Osteocyte (in vitro differentiated cells): ENCODE results near the gene TMEM43. TPM values are rescaled to one million over a fixed set of nuclear protein-coding genes. Genes with fewer than 3 reads are reported as not detected.

Experiments
- DNase-seq: peaks from one replicate; pipeline ENCODE4 v3.0.0; 2021; ENCODE audit warnings: mixed read lengths; ENCODE audit not compliant: unreplicated experiment; ENCODE audit errors: extremely low spot score
- H3K27ac Mint-ChIP-seq: one replicate; pipeline ENCODE4 v1.8.0; 2021; ENCODE audit warnings: mild to moderate bottlenecking, mixed read lengths; ENCODE audit not compliant: unreplicated experiment
- H3K27me3 Mint-ChIP-seq: one replicate; pipeline ENCODE4 v1.8.0; 2021; ENCODE audit warnings: mixed read lengths; ENCODE audit not compliant: unreplicated experiment
- H3K36me3 Mint-ChIP-seq: one replicate; pipeline ENCODE4 v1.8.0; 2021; ENCODE audit warnings: mixed read lengths; ENCODE audit not compliant: unreplicated experiment
- H3K4me1 Mint-ChIP-seq: one replicate; pipeline ENCODE4 v1.8.0; 2021; ENCODE audit warnings: mixed read lengths; ENCODE audit not compliant: unreplicated experiment
- H3K4me3 Mint-ChIP-seq: one replicate; pipeline ENCODE4 v1.8.0; 2021; ENCODE audit warnings: mild to moderate bottlenecking, moderate library complexity, mixed read lengths; ENCODE audit not compliant: unreplicated experiment
- H3K9me3 Mint-ChIP-seq: one replicate; pipeline ENCODE4 v1.8.0; 2021; ENCODE audit warnings: mixed read lengths; ENCODE audit not compliant: unreplicated experiment
- CTCF ChIP-seq: fragments of 200-600 bp; sonication (generic); IDR thresholded peaks from 2 replicates; pipeline ENCODE4 v1.5.0; 2021; ENCODE audit warnings: antibody characterized with exemption, mild to moderate bottlenecking, moderate library complexity
- total RNA-seq: library from RNA; stranded (reverse); gene quantifications from 2 replicates; pipeline ENCODE4 v1.2.1, GENCODE V29; 2021

The TMEM43 gene
- total RNA-seq, 1 donor from 2014 or later, result 73.3 TPM

- no peak for TF ChIP-seq CTCF
- Mint-ChIP-seq H3K36me3 (peaks cover 19% of the 10 kb centered on the region), H3K27ac (no peak overlapping the region), H3K4me1 (peaks cover 31% of the 10 kb centered on the region), H3K4me3 (no peak overlapping the region), H3K27me3 (no peaks in the 10 kb centered on the region), H3K9me3 (no peaks in the 10 kb centered on the region)
- no peak for DNase-seq
Observed at GRCh38 chr3:14181253-14181652, 56.4 kb downstream of the TMEM43 start.

GRCh38 chr3:14183015-14183577 lies 58.2 kb downstream of the TMEM43 start:
- no peak for TF ChIP-seq CTCF
- H3K36me3 Mint-ChIP-seq, result peaks cover 28% of the 10 kb centered on the region
- no peak overlapping the region for H3K27ac Mint-ChIP-seq
- no peaks in the 10 kb centered on the region for H3K27me3 Mint-ChIP-seq
- no peaks in the 10 kb centered on the region for H3K9me3 Mint-ChIP-seq
- no peak overlapping the region for H3K4me3 Mint-ChIP-seq
- DNase-seq, result no peak
- H3K4me1 Mint-ChIP-seq, result peaks cover 16% of the 10 kb centered on the region

GRCh38 chr3:14186854-14187458 lies 62.1 kb downstream of the TMEM43 start:
- no peak for DNase-seq
- H3K4me1 Mint-ChIP-seq, result no peaks in the 10 kb centered on the region
- no peak overlapping the region for H3K4me3 Mint-ChIP-seq
- no peaks in the 10 kb centered on the region for H3K27me3 Mint-ChIP-seq
- TF ChIP-seq CTCF, result no peak
- no peaks in the 10 kb centered on the region for H3K9me3 Mint-ChIP-seq
- peaks cover 44% of the 10 kb centered on the region for H3K36me3 Mint-ChIP-seq
- H3K27ac Mint-ChIP-seq, result no peak overlapping the region

GRCh38 chr3:14188041-14188754 lies 63.3 kb downstream of the TMEM43 start:
- no peak overlapping the region for H3K27ac Mint-ChIP-seq
- TF ChIP-seq CTCF, result no peak
- no peaks in the 10 kb centered on the region for H3K9me3 Mint-ChIP-seq
- no peak overlapping the region for H3K4me3 Mint-ChIP-seq
- no peaks in the 10 kb centered on the region for H3K27me3 Mint-ChIP-seq
- no peaks in the 10 kb centered on the region for H3K4me1 Mint-ChIP-seq
- peaks cover 37% of the 10 kb centered on the region for H3K36me3 Mint-ChIP-seq
- no peak for DNase-seq

Other genes with a start within 250 kb of the TMEM43 start
- not detected in 2 replicates for gene WNT7A, start 245.0 kb upstream of the TMEM43 start, total RNA-seq
- gene CHCHD4, start 182 bp upstream of the TMEM43 start, total RNA-seq, result 7.2 and 7.9 TPM in 2 replicates
- gene XPC, start 53.5 kb downstream of the TMEM43 start, total RNA-seq, result 39.4 and 41.5 TPM in 2 replicates
- 9.9 and 10.0 TPM in 2 replicates for gene LSM3, start 53.8 kb downstream of the TMEM43 start, total RNA-seq